ENCODE measurements around the gene FAS.

DNA sequence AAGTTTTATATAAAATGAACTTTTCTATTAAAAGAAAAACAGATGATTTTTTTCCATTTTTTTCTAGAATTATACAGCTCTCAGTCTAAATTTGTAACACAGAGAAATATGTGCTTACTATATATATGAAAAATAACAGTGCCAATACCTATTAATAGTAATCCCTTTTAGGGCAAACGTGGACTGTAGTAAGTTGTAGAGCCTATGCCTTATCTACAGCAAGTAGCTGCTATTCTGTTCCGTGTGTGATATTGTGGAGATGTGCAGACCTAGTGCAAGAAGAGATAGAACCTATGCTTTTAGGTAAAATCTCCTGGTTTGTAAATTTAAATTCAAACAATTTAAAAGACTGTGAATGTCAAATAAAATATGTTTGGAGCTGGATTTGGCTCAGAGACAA, 72.9 kb downstream of the FAS start:
- TF ChIP-seq, protein P1, sequence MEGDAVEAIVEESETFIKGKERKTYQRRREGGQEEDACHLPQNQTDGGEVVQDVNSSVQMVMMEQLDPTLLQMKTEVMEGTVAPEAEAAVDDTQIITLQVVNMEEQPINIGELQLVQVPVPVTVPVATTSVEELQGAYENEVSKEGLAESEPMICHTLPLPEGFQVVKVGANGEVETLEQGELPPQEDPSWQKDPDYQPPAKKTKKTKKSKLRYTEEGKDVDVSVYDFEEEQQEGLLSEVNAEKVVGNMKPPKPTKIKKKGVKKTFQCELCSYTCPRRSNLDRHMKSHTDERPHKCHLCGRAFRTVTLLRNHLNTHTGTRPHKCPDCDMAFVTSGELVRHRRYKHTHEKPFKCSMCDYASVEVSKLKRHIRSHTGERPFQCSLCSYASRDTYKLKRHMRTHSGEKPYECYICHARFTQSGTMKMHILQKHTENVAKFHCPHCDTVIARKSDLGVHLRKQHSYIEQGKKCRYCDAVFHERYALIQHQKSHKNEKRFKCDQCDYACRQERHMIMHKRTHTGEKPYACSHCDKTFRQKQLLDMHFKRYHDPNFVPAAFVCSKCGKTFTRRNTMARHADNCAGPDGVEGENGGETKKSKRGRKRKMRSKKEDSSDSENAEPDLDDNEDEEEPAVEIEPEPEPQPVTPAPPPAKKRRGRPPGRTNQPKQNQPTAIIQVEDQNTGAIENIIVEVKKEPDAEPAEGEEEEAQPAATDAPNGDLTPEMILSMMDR (IDR thresholded peaks at IDR 0.05): no peak
- TF ChIP-seq POLR2A (IDR thresholded peaks at IDR 0.05): no peak
- no peak for TF ChIP-seq EP300 (IDR thresholded peaks at IDR 0.05)
- TF ChIP-seq POLR2AphosphoS5 (IDR thresholded peaks at IDR 0.05): no peak
